ENCODE results near the gene AHSG.

GRCh38 chr3:186605078-186605477 is 7.8 kb upstream of the AHSG start:
- TF ChIP-seq CTCF (IDR thresholded peaks at IDR 0.05), result no peak
- TF ChIP-seq POLR2A (IDR thresholded peaks at IDR 0.05), result no peak
